KMS-11 (cell line): ENCODE data around the gene TNPO1.

Source experiments
- H2AFZ ChIP-seq: fragments of 200-600 bp; sonication (generic); 2 replicates; pipeline ENCODE4 v1.6.1; 2016; ENCODE audit warnings: antibody characterized with exemption, mixed run types, low read depth
- H3K27ac ChIP-seq: fragments of 200-600 bp; sonication (generic); 2 replicates; pipeline ENCODE4 v1.6.1; 2016; ENCODE audit warnings: mild to moderate bottlenecking, mixed run types
- H3K27me3 ChIP-seq: fragments of 200-600 bp; sonication (generic); 2 replicates; pipeline ENCODE4 v1.6.1; 2017; ENCODE audit warnings: mild to moderate bottlenecking, low read depth, mixed run types, moderate library complexity; ENCODE audit not compliant: insufficient read depth
- H3K36me3 ChIP-seq: fragments of 200-600 bp; sonication (generic); 2 replicates; pipeline ENCODE4 v1.6.1; 2017; ENCODE audit warnings: mild to moderate bottlenecking, mixed run types; ENCODE audit not compliant: insufficient read depth
- H3K4me1 ChIP-seq: fragments of 200-600 bp; sonication (generic); 2 replicates; pipeline ENCODE4 v1.6.1; 2016; ENCODE audit warnings: mild to moderate bottlenecking, low read depth, mixed run types; ENCODE audit not compliant: poor library complexity, severe bottlenecking
- H3K4me2 ChIP-seq: fragments of 200-600 bp; sonication (generic); 2 replicates; pipeline ENCODE4 v1.7.0; 2016; ENCODE audit warnings: mild to moderate bottlenecking, mixed run types
- H3K4me3 ChIP-seq: fragments of 200-600 bp; sonication (generic); IDR thresholded peaks from 2 replicates; pipeline ENCODE4 v1.6.1; 2017; ENCODE audit warnings: low read depth, low read length, mixed read lengths; ENCODE audit not compliant: insufficient read depth
- H3K79me2 ChIP-seq: fragments of 200-600 bp; sonication (generic); 2 replicates; pipeline ENCODE4 v1.6.1; 2016; ENCODE audit warnings: low read depth, mixed run types; ENCODE audit not compliant: insufficient read depth
- H3K9ac ChIP-seq: fragments of 200-600 bp; sonication (generic); 2 replicates; pipeline ENCODE4 v1.6.1; 2016; ENCODE audit warnings: mild to moderate bottlenecking, mixed run types
- H4K20me1 ChIP-seq: fragments of 200-600 bp; sonication (generic); 2 replicates; pipeline ENCODE4 v1.6.1; 2016; ENCODE audit warnings: mild to moderate bottlenecking, mixed run types; ENCODE audit not compliant: insufficient read depth
- TF ChIP-seq, protein P1 (sequence below): fragments of 200-600 bp; sonication (generic); conservative IDR thresholded peaks from 2 replicates; pipeline ENCODE4 v1.6.1; 2017; ENCODE audit warnings: low read depth, mild to moderate bottlenecking, antibody characterized with exemption, low read length, moderate library complexity, mixed read lengths

The TNPO1 gene

DNA sequence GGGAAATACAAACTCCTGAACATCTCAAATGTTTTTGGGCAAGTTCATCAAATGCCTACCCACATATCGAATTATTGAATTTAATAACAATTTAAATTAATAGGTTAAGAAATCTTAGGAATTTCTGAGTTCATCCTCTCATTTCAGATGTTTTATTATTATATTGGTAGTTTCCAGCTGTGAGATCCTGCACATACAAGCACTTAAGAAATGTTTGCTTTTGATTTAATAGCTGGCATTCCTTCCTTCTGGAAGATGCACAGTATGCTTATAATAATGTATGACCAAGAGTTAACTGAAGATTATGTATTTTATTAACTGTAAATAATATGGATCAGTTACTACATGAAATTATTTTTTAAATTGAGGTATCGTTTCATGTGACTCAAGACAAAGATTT lies 13.9 kb downstream of the TNPO1 start:
- Histone ChIP-seq H4K20me1 (no peaks in the 10 kb centered on the region), H3K4me3 (no peak overlapping the region), H3K27ac (no peak overlapping the region), H2AFZ (no peak overlapping the region), H3K27me3 (no peaks in the 10 kb centered on the region), H3K36me3 (no peaks in the 10 kb centered on the region), H3K4me2 (no peak overlapping the region), H3K4me1 (no peaks in the 10 kb centered on the region), H3K79me2 (no peaks in the 10 kb centered on the region; the same call in 1 of the 2 replicates), H3K9ac (no peak overlapping the region)
- TF ChIP-seq, protein P1, sequence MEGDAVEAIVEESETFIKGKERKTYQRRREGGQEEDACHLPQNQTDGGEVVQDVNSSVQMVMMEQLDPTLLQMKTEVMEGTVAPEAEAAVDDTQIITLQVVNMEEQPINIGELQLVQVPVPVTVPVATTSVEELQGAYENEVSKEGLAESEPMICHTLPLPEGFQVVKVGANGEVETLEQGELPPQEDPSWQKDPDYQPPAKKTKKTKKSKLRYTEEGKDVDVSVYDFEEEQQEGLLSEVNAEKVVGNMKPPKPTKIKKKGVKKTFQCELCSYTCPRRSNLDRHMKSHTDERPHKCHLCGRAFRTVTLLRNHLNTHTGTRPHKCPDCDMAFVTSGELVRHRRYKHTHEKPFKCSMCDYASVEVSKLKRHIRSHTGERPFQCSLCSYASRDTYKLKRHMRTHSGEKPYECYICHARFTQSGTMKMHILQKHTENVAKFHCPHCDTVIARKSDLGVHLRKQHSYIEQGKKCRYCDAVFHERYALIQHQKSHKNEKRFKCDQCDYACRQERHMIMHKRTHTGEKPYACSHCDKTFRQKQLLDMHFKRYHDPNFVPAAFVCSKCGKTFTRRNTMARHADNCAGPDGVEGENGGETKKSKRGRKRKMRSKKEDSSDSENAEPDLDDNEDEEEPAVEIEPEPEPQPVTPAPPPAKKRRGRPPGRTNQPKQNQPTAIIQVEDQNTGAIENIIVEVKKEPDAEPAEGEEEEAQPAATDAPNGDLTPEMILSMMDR, result no peak

GRCh38 chr5:72831685-72832084 lies 15.2 kb downstream of the TNPO1 start:
- no peak overlapping the region for H3K4me3 ChIP-seq
- no peak overlapping the region for H3K9ac ChIP-seq
- H3K4me1 ChIP-seq, result no peaks in the 10 kb centered on the region
- no peak overlapping the region for H2AFZ ChIP-seq
- no peaks in the 10 kb centered on the region for H4K20me1 ChIP-seq
- H3K27me3 ChIP-seq, result no peaks in the 10 kb centered on the region
- no peaks in the 10 kb centered on the region for H3K36me3 ChIP-seq
- TF ChIP-seq, protein P1, result no peak
- no peaks in the 10 kb centered on the region for H3K79me2 ChIP-seq
- no peak overlapping the region for H3K4me2 ChIP-seq
- H3K27ac ChIP-seq, result no peak overlapping the region

DNA sequence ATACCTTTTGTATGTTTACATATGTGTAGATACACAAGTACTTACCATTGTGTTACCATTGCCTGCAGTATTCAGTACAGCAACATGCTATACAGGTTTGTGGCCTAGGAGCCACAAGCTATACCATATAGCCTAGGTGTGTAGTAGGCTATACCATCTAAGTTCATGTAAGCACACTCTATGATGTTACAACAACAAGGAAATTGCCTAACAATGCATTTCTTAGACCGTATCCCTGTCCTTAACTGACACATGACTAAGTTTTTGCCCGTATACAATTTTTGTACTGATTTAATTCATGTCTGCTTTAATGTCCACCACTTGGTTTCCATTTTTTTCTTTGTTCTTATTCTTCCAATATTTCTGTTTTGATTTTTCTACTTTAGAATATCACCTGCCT lies 18.5 kb downstream of the TNPO1 start:
- Histone ChIP-seq H3K9ac (no peak overlapping the region), H3K36me3 (no peaks in the 10 kb centered on the region), H4K20me1 (no peaks in the 10 kb centered on the region), H3K27ac (no peak overlapping the region), H3K79me2 (no peaks in the 10 kb centered on the region), H3K27me3 (no peaks in the 10 kb centered on the region), H3K4me2 (no peak overlapping the region), H2AFZ (no peak overlapping the region), H3K4me3 (no peak overlapping the region), H3K4me1 (no peaks in the 10 kb centered on the region)
- TF ChIP-seq, protein P1, result no peak

DNA sequence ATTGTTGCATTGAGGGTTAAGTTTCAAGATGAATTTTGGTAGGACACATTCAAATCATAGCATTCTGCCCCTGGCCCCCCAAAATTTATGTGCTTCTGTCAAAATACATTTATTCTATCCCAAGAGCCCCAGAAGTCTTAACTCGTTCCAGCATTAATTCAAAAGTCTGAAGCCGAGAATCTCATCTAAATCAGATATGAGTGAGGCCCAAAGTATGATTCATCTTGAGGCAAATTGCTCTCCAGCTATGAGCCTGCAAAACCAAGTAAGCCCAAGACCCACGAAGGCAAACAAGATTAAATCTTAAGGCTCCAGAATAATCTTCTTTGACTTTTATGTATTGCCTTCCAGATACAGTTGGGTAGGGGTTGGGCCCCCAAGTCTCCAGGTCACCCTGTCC lies 19.2 kb downstream of the TNPO1 start:
- Histone ChIP-seq H3K4me1 (no peaks in the 10 kb centered on the region), H3K4me2 (no peak overlapping the region), H3K9ac (no peak overlapping the region), H3K4me3 (no peak overlapping the region), H3K27ac (no peak overlapping the region), H3K36me3 (no peaks in the 10 kb centered on the region), H3K27me3 (no peaks in the 10 kb centered on the region), H4K20me1 (no peaks in the 10 kb centered on the region), H2AFZ (no peak overlapping the region), H3K79me2 (no peaks in the 10 kb centered on the region)
- TF ChIP-seq, protein P1, result no peak
